Measurements from ENCODE around the gene MAGI2.

MAGI2 gene

DNA sequence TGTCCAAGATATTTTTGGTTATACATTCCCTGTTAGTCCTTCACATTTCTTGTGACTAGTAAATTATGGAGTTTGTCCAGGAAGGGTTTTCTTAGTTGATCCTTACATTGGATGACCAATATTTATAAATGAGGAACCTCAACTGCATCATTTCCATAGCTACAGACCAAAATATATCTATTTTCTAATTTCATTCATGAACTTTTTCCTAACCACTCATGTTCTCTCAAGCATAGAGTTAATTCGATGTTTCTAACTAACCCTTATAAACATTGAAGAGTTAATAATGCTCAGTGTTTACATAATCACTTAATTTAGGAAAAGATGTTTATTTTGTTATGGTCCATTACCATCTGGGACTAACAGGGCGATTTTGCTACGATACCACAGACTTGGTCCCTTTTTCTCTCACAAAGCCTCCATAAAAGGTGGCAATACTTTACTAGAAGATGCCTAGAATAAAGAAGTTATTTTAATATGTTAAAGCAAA, 591.0 kb downstream of the MAGI2 start:
- Histone ChIP-seq H3K27me3 (ENCODE audit: low read length) (no peaks in the 10 kb centered on the region), H3K9me3 (ENCODE audit: insufficient read depth, low read length) (no peaks in the 10 kb centered on the region), H3K4me2 (ENCODE audit: low read depth, low read length, poor library complexity, severe bottlenecking) (no peak overlapping the region), H3K9ac (ENCODE audit: low read length) (no peak overlapping the region), H3K9me2 (replicated peaks; ENCODE audit: insufficient read depth, low read length) (no peaks in the 10 kb centered on the region), H4K20me1 (ENCODE audit: low read depth, low read length) (no peaks in the 10 kb centered on the region), H3K4me3 (ENCODE audit: insufficient read depth, low read length, poor library complexity, severe bottlenecking) (no peak overlapping the region), H3K27ac (ENCODE audit: low read depth, low read length) (no peak overlapping the region), H3K79me2 (ENCODE audit: insufficient read depth, low read length) (no peaks in the 10 kb centered on the region), H3F3A (ENCODE audit: insufficient read depth) (no peaks in the 10 kb centered on the region), H3K36me3 (ENCODE audit: low read length) (no peaks in the 10 kb centered on the region), H2AFZ (ENCODE audit: low read depth, low read length, severe bottlenecking) (no peak overlapping the region)
- no peak for TF ChIP-seq EZH2phosphoT487 (conservative IDR thresholded peaks at IDR 0.05; ENCODE audit: low read length)
- TF ChIP-seq, protein P1, sequence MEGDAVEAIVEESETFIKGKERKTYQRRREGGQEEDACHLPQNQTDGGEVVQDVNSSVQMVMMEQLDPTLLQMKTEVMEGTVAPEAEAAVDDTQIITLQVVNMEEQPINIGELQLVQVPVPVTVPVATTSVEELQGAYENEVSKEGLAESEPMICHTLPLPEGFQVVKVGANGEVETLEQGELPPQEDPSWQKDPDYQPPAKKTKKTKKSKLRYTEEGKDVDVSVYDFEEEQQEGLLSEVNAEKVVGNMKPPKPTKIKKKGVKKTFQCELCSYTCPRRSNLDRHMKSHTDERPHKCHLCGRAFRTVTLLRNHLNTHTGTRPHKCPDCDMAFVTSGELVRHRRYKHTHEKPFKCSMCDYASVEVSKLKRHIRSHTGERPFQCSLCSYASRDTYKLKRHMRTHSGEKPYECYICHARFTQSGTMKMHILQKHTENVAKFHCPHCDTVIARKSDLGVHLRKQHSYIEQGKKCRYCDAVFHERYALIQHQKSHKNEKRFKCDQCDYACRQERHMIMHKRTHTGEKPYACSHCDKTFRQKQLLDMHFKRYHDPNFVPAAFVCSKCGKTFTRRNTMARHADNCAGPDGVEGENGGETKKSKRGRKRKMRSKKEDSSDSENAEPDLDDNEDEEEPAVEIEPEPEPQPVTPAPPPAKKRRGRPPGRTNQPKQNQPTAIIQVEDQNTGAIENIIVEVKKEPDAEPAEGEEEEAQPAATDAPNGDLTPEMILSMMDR (IDR thresholded peaks at IDR 0.05; ENCODE audit: insufficient read depth, low read length, poor library complexity, severe bottlenecking), result no peak

DNA sequence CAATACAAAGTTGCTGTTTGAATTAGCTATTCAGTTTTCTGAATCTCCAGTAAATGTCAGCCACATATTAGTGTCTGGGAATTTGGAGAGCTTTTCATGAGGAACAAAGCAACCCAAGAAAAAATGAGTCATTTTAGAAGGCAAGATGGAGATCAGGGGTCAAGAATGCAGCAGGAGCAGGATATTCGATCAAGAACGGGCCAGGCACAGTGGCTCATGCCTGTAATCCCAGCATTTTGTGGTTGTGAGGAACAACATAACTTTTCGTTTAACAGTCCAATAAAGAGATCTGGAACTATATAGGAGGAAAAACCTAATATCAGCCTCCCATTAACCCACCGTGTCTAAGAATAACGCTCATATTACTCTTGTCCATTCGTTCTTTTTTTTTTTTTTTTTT, 600.5 kb downstream of the MAGI2 start:
- Histone ChIP-seq H2AFZ (ENCODE audit: low read depth, low read length, severe bottlenecking) (no peak overlapping the region), H3K27ac (ENCODE audit: low read depth, low read length) (no peak overlapping the region), H3K36me3 (ENCODE audit: low read length) (no peaks in the 10 kb centered on the region), H3K27me3 (ENCODE audit: low read length) (no peaks in the 10 kb centered on the region), H3K9me3 (ENCODE audit: insufficient read depth, low read length) (no peaks in the 10 kb centered on the region), H3K4me3 (ENCODE audit: insufficient read depth, low read length, poor library complexity, severe bottlenecking) (no peak overlapping the region), H4K20me1 (ENCODE audit: low read depth, low read length) (no peaks in the 10 kb centered on the region), H3K9me2 (replicated peaks; ENCODE audit: insufficient read depth, low read length) (no peaks in the 10 kb centered on the region), H3K9ac (ENCODE audit: low read length) (no peak overlapping the region), H3K4me2 (ENCODE audit: low read depth, low read length, poor library complexity, severe bottlenecking) (no peak overlapping the region), H3K79me2 (ENCODE audit: insufficient read depth, low read length) (no peaks in the 10 kb centered on the region), H3F3A (ENCODE audit: insufficient read depth) (no peaks in the 10 kb centered on the region)
- TF ChIP-seq, protein P1 (IDR thresholded peaks at IDR 0.05; ENCODE audit: insufficient read depth, low read length, poor library complexity, severe bottlenecking), result no peak
- TF ChIP-seq EZH2phosphoT487 (conservative IDR thresholded peaks at IDR 0.05; ENCODE audit: low read length), result no peak

DNA sequence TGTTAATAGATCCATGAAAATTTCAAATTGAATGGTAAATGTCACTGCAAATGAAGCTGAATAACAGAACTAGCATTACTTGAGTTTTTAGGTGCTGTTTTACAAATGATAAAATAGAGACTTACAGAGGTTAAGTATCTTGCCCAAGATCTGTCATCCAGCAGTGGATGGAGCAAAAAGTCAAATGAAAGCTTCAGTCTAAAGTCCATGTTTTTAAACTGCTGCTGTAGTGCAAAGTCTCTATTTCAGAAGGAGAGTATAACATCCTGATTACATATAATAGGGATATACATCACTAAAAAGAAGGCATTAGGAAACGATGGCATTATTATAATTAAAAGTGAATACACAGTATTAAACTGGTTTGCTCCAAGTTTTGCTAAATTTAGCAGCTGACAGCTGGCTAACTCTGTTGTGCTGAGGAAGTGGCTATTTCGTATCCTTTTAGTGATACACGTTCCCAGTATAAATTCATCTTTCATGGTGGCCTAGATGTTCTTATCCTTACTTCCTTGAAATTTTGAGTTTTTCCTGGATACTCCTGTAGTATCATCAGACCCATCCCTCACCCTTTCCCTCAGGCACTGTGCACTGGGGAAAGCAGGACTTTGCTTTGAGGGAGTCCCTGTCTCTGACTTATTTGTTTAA, 603.2 kb downstream of the MAGI2 start:
- Histone ChIP-seq H4K20me1 (ENCODE audit: low read depth, low read length) (no peaks in the 10 kb centered on the region), H3K36me3 (ENCODE audit: low read length) (no peaks in the 10 kb centered on the region), H3K27me3 (ENCODE audit: low read length) (no peaks in the 10 kb centered on the region), H3K9me3 (ENCODE audit: insufficient read depth, low read length) (no peaks in the 10 kb centered on the region), H3K9me2 (replicated peaks; ENCODE audit: insufficient read depth, low read length) (no peaks in the 10 kb centered on the region), H3K79me2 (ENCODE audit: insufficient read depth, low read length) (no peaks in the 10 kb centered on the region), H3F3A (ENCODE audit: insufficient read depth) (no peaks in the 10 kb centered on the region), H3K27ac (ENCODE audit: low read depth, low read length) (no peak overlapping the region), H3K4me2 (ENCODE audit: low read depth, low read length, poor library complexity, severe bottlenecking) (no peak overlapping the region), H2AFZ (ENCODE audit: low read depth, low read length, severe bottlenecking) (no peak overlapping the region), H3K9ac (ENCODE audit: low read length) (no peak overlapping the region), H3K4me3 (ENCODE audit: insufficient read depth, low read length, poor library complexity, severe bottlenecking) (no peak overlapping the region)
- TF ChIP-seq EZH2phosphoT487 (conservative IDR thresholded peaks at IDR 0.05; ENCODE audit: low read length), result no peak
- TF ChIP-seq, protein P1 (IDR thresholded peaks at IDR 0.05; ENCODE audit: insufficient read depth, low read length, poor library complexity, severe bottlenecking), result no peak
